Testis (tissue), 2 donors: Measurements from ENCODE around the gene ASB5.

ENCODE experiments used
- POLR2A ChIP-seq: fragments of 450-650 bp; IDR thresholded peaks from one replicate; pipeline ENCODE4 v1.6.1; 2017; ENCODE audit warnings: antibody characterized with exemption, mild to moderate bottlenecking, moderate library complexity
- TF ChIP-seq, protein P1 (sequence below), 3 experiments: fragments of 450-650 bp in 2 of 3; fragments of 200-600 bp in 1 of 3; sonication (generic) in 1 of 3; IDR thresholded peaks; one replicate each; pipeline ENCODE4 v1.5.1; 2016 to 2019; ENCODE audit warnings: antibody characterized with exemption in 3 of 3, mild to moderate bottlenecking in 2 of 3, moderate library complexity in 1 of 3

DNA sequence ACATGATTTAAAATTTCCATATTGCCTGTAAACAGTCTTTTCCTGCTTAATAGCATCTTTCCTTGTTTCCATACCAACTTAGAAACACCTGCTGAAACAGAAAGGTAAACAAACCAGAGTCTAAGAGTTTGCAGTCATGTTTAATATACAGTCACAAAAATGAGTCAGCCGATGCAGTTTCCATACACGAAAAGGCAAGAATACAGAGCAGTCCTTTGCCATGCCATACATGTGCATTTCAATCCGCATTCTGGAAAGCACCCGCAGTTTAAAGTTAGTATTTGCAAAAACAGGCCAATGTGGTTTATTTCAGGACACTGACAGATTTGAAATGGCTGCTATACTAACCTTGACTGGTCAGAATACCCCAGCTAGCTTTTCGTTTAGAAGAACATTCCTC, 32.1 kb downstream of the ASB5 start:
- TF ChIP-seq, protein P1, sequence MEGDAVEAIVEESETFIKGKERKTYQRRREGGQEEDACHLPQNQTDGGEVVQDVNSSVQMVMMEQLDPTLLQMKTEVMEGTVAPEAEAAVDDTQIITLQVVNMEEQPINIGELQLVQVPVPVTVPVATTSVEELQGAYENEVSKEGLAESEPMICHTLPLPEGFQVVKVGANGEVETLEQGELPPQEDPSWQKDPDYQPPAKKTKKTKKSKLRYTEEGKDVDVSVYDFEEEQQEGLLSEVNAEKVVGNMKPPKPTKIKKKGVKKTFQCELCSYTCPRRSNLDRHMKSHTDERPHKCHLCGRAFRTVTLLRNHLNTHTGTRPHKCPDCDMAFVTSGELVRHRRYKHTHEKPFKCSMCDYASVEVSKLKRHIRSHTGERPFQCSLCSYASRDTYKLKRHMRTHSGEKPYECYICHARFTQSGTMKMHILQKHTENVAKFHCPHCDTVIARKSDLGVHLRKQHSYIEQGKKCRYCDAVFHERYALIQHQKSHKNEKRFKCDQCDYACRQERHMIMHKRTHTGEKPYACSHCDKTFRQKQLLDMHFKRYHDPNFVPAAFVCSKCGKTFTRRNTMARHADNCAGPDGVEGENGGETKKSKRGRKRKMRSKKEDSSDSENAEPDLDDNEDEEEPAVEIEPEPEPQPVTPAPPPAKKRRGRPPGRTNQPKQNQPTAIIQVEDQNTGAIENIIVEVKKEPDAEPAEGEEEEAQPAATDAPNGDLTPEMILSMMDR (IDR thresholded peaks at IDR 0.05) = no peak
- TF ChIP-seq POLR2A = no peak
